Activated CD8-positive, alpha-beta memory T cell treated with anti-CD3 and anti-CD28 coated beads, Interleukin-2, amount 50 U/mL, for 4 hours (primary cell): ENCODE results near the gene DLG2.
"Not testable (repeated sequence)": the region's sequence is repeated elsewhere in the genome, so short reads cannot be mapped to it uniquely, and the experiment has no call there.

ENCODE experiments used
- DNase-seq: peaks from one replicate; pipeline ENCODE4 v3.0.0-alpha.2; 2020

Gene DLG2

GRCh38 chr11:85095239-85095638 is 531.9 kb downstream of the DLG2 start:
- DNase-seq = no peak

- DNase-seq = no peak
Measured at GRCh38 chr11:85094795-85095194, 532.3 kb downstream of the DLG2 start.

DNA sequence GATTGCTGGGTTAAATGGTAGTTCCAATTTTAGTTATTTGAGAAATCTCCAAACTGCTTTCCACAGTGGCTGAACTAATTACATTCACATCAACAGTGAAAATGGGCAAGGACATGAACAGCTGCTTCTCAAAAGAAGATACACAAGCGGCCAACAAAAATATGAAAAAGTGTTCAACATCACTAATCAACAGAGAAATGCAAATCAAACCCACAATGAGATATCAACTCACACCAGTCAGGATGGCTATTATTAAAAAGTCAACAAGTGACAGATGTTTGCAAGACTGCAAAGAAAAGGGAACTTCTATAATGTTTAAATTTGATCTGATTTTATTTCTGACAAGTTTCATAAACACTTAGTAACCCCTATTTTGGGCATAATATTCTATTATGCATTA is 537.5 kb downstream of the DLG2 start:
- no peak for DNase-seq

- DNase-seq = no peak
Measured at GRCh38 chr11:85088286-85088685, 538.9 kb downstream of the DLG2 start.

GRCh38 chr11:85086504-85087284 is 540.5 kb downstream of the DLG2 start:
- no peak for DNase-seq

DNA sequence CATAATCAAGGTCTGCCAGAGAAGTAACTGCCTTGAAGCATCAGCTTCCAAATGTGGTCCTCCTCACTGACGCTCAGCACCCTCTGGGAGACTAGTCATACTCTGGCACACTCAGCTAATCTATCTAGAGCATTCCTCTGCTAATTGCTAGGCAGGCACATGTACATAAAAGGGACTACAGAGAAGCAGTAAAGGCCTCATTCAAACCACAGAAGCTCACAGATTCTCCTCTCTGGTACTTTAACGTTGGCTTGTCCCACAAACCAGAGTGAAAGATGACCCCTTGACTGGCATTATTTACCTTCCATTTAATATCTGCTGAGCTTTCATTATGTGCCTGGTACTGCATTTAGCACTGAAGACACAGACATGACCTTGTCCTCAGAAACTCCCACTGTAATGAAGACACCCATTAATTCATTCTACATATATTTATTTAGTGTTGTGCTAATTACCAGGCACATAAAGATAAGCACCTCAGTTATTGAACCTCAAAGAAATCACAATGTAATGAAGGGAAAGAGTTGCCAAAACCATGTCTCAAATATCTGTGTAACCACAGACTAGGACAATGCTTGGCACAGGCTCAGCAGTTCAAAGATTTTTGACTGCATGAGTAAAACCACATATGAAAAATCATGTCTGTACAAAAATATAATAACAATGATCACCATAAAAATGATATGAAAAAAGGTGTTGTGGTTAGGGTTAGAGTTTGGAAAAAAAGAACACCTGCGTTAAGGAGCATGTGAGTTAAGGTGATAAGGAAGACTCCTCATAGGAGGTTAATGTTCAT is 550.4 kb downstream of the DLG2 start:
- DNase-seq = no peak

DNA sequence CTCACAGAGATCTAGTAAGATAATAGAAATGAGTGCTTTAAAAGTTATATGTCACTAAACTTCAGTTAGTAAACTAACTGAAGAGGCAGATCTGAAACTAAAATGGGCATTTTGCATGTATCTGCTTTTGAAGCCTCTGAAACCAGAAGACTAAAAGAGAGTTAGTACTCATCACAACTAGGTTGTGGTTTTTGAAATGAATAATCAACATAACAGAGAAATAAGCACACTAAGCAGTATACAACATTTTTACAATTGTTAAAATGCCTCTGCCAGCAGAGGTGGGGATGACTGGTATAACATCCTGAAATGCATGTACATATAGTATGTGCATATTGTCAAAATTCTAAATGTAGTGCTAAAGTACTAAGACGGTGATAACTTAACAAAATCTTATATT is 564.5 kb downstream of the DLG2 start:
- no peak for DNase-seq

DNA sequence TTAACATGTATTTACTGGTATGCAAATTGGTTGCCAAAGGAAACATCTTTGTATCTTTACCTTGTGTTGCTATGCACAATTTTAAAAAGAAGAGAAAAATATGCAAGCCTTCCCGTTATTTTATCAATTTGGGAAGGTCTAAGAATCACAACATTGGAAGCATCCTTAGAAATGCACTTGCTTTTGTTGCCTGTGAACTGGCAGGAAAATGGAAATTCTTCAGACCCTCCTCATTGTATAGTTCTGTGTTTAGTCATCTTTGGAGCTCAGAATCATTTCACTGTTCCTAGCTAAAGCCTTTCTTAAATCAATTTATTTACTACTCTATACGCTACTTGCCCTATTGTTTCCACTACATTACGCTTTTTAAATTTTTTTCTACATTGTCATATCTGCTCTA is 574.5 kb downstream of the DLG2 start:
- DNase-seq = no peak

GRCh38 chr11:85048801-85049200 is 578.3 kb downstream of the DLG2 start:
- no peak for DNase-seq

DNA sequence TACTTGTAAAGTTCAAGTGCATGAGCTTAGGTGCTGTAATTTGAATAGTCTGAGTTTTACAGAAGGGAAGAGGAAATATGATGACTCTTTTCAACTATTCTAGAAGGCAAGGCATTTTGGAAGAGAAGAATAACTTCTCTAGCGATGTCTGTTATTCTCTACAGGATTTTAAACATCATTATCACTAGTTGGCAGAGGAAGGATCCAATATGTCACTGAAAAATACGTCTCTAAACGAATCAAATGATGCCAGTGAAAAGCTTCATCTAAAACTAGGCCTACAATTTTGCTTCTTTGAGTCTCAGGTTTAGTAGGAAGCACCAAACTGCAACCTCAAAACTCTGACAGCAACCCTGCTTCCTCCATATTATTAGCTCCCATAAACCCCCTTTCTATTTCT is 581.4 kb downstream of the DLG2 start:
- no peak for DNase-seq

GRCh38 chr11:85044911-85045310 is 582.2 kb downstream of the DLG2 start:
- DNase-seq = no peak

DNA sequence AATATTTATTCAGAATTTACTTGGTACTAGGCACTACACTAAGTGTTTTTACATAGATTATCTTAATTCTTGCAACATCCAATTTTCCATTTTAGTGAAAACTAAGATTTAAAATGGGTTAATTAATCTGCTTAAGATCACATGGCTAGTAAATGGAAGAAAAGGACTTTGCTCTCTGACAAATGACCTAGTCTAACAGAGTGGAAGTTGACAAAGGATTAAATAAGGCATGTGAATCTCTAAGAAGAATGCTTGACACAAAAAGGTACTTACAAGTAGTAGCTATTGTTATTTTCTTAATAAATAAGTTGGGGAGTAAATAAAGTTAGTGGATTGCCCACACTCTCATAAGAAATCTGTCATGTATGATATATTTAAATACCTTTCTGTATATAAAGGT is 584.8 kb downstream of the DLG2 start:
- no peak for DNase-seq

DNA sequence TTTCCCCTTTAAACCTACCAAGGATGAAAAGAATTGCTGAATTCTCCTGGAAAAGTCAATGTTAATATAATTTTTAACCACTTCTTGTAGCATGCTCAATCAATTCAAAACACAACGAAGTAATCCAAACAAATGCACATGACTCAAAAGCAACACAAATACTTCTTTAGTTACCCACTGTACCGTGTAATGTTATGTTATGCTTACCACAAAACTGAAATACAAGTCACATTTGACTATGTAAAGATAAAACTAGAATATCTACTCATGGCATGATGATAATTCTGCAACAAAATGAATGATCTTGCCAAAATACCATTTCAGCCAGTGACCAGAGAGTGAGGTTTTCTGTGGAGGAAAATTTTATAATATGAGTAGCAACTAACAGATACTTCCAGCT is 587.0 kb downstream of the DLG2 start:
- no peak for DNase-seq

DNA sequence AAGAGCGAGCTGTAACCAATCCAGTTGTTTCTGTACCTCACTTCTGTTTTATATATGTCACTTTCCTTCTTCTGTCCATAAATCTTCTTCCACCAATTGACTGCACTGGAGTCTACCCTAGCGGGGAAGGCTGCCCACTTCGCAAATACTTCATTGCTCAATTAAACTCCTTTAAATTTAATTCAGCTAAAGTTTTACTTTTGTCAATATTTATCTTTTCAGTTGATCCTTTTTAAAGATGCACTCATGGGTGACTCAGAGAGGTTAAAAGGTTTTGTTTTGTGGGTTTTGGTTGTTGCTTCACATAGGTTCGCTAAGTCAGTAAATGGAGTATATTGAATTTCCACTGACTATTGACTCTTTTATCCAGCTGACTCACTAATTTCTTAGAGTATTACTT is 597.2 kb downstream of the DLG2 start:
- DNase-seq = no peak

DNA sequence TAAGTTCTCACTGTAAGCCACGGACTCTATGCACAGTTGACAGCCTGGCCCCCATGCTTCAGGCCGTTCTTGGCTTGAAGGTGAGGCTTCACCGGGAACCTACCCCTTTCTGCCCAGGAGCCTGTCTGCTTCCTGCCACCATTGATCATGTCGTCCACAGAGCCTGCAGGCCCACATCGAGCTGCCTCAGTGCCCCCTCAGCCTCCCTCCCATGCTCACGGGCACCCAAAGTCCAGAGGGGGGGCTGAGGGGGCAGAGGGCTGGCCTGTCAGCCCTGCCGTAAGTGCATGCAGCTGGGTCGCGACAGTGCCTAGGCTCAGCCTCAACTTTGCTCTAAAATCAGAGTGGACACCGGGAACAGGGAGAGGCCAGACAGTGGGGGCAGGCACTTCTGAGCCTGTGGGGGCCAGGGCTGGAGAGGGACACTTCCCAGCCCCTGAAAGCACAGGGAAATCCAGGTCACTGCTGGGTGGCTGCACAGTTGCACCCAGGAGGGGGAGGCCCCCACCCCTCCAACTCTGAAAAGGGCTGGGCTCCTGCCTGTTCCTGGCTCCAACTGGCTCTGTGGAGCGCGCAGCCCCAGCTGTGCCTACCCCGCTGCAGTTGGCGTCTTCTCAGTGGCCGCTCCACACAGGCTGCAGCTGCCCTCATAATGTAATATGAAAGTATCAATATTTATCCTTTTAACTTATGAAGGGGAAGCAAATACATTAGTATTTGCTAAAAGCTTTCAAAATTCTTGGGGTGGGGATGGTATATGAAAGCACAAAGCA is 598.6 kb downstream of the DLG2 start:
- no peak for DNase-seq

- no peak for DNase-seq
Measured at GRCh38 chr11:85027346-85027745, 599.8 kb downstream of the DLG2 start.

DNA sequence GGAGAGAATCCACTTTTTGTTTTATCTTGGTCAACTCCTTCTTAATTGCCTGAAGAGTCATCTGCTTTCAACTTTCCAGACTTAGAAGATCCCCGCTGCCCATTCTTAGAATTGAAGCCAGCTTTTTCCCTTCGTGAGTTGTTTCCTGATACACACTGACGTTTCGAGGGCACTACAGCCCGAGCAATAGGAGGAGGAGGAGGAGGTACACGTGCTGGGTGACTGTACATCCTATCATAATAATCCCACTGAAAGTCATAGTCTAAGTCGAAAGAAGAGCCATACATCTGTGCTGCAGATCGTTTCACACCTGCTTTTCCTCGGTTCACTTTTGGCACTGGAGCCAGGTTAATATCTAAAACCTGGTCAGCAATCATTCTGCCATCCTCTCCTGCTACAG is 606.1 kb downstream of the DLG2 start:
- DNase-seq = no peak

DNA sequence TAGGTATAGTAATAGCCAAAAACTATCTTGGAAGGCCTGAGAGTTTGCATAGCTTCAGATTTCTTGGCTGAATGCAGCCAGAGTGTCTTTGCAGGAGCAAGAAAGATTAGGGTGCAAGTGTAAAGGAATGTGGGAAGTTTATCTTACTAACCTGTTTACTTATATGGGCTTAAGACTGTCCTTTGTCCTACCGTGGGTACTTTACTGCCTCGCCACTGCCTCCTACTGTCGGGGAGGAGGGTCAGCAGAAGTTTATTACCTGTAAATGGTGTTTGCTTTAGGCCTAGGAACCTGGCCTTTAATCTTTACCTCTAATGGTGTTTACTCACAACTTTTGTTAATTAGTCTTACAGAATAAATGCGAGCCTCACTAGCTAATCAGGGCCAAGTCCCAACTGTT is 633.8 kb downstream of the DLG2 start:
- DNase-seq = no peak

GRCh38 chr11:84990141-84990540 is 637.0 kb downstream of the DLG2 start:
- no peak for DNase-seq

DNA sequence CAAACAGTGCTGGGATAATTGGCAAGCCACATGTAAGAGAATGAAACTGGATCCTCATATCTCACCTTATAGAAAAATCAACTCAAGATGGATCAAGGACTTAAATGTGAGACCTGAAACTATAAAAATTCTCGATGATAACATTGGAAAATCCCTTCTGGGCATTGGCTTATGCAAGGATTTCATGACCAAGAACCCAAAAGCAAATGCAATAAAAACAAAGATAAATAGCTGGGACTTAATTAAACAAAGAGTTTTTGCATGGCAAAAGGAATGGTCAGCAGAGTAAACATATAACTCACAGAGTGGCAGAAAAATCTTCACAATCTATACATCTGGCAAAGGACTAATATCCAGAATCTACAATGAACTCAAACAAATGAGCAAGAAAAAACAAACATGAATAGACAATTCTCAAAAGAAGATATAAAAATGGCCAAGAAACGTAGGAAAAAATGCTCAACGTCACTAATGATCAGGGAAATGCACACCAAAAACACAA is 639.4 kb downstream of the DLG2 start:
- not testable (repeated sequence) for DNase-seq

DNA sequence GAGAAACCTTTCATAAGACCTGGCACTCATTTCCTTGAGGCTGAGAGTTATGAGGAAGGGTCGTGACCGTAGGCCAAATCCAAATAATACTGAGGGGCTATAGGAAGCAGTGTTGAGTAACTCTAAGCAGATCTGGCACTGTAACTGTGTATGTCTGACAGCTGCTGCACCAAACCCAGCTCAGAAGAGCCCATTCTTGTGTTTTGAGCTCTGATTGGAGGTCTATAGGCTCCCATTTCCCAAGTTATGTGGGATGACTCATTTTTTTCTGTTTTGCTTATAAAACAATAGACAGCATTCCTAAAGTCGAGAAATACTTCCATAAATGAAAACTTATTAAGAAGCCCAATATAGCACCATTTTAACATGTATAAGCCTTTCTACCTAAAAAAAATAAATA is 645.8 kb downstream of the DLG2 start:
- DNase-seq = no peak

- DNase-seq = no peak
Measured at GRCh38 chr11:84969103-84969502, 658.0 kb downstream of the DLG2 start.

GRCh38 chr11:84965484-84965883 is 661.7 kb downstream of the DLG2 start:
- no peak for DNase-seq

GRCh38 chr11:84963240-84963639 is 663.9 kb downstream of the DLG2 start:
- DNase-seq = no peak
